Measurements from ENCODE around the gene DNAJC4. TPM values are rescaled to one million over a fixed set of nuclear protein-coding genes. Genes with fewer than 3 reads are reported as not detected.
A peak's percentile ranks its signal among the peaks of the same experiment; 100 is the strongest.

The DNAJC4 gene
- total and polyA plus RNA-seq, 2 experiments from 2014 or later, result 12.8 to 58.4 TPM

- Histone ChIP-seq H3K9me3 (ENCODE audit: low read depth) (no peaks in the 10 kb centered on the region), H2AFZ (no peak overlapping the region), H3K9me2 (replicated peaks; ENCODE audit: insufficient read depth) (no peaks in the 10 kb centered on the region), H3K27ac (no peak overlapping the region), H3K79me2 (peaks cover 27% of the 10 kb centered on the region), H3K36me3 (replicated peaks; ENCODE audit: insufficient read depth, low read depth) (no peaks in the 10 kb centered on the region), H3K4me2 (peak overlapping the region; percentile 89), H3K27me3 (no peaks in the 10 kb centered on the region), H3K4me1 (ENCODE audit: insufficient read depth) (peaks cover 8% of the 10 kb centered on the region), H4K20me1 (ENCODE audit: insufficient read depth, poor library complexity, severe bottlenecking) (peaks cover 10% of the 10 kb centered on the region), H3K4me3 (no peak overlapping the region)
- TF ChIP-seq EZH2 (IDR thresholded peaks at IDR 0.05; ENCODE audit: borderline replicate concordance), result no peak
- no peak for TF ChIP-seq EZH2phosphoT487 (IDR thresholded peaks at IDR 0.05; ENCODE audit: low read depth, severe bottlenecking, unreplicated experiment)
- TF ChIP-seq, protein P1, sequence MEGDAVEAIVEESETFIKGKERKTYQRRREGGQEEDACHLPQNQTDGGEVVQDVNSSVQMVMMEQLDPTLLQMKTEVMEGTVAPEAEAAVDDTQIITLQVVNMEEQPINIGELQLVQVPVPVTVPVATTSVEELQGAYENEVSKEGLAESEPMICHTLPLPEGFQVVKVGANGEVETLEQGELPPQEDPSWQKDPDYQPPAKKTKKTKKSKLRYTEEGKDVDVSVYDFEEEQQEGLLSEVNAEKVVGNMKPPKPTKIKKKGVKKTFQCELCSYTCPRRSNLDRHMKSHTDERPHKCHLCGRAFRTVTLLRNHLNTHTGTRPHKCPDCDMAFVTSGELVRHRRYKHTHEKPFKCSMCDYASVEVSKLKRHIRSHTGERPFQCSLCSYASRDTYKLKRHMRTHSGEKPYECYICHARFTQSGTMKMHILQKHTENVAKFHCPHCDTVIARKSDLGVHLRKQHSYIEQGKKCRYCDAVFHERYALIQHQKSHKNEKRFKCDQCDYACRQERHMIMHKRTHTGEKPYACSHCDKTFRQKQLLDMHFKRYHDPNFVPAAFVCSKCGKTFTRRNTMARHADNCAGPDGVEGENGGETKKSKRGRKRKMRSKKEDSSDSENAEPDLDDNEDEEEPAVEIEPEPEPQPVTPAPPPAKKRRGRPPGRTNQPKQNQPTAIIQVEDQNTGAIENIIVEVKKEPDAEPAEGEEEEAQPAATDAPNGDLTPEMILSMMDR (IDR thresholded peaks at IDR 0.05; ENCODE audit: poor library complexity), result no peak
- no peak for DNase-seq (ENCODE audit: low spot score)
- WGBS (ENCODE audit: low lambda C conversion rate, missing lambda C conversion rate), result 94% methylated on average over 8 of the region's 8 CpGs
Measured at GRCh38 chr11:64232967-64233315, 2.6 kb downstream of the DNAJC4 start.

DNA sequence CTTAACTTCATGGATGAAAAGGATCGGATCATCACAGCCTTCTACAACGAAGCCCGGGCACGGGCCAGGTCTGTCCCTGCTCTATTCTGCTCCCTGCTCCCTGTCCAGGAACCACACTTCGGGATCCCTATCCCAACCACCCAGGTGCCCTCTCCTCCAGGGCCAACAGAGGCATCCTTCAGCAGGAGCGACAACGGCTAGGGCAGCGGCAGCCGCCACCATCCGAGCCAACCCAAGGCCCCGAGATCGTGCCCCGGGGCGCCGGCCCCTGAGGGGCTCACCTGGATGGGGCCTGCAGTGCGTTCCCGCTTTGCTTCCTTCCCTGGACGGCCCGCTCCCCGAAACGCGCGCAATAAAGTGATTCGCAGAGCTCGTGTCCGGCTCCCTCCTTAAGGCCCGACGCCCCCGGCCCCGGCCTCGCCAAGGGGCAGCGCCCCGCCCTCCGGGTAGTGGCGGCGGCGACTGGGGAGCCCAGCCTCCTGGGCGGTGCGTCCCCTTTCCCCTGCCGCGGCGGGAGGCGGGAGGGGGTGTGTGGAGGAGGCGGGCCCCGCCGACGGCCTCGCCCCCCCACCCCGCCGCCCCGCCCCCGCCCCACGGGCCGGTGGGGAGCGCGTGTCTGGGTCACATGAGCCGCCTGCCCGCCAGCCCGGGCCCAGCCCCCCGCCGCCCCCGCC, 3.7 kb downstream of the DNAJC4 start, which contains the start of gene VEGFB:
Gene VEGFB, plus strand, starts transcription at position 672 of the 674 bp plus-strand sequence. CDS start 250 bp downstream, outside the sequence.
- H4K20me1 ChIP-seq (ENCODE audit: insufficient read depth, poor library complexity, severe bottlenecking), result peaks cover 10% of the 10 kb centered on the region
- no peaks in the 10 kb centered on the region for H3K9me2 ChIP-seq (replicated peaks; ENCODE audit: insufficient read depth)
- peak within 1 kb of the TSS; percentile 87 for H3K4me3 ChIP-seq
- no peaks in the 10 kb centered on the region for H3K9me3 ChIP-seq (ENCODE audit: low read depth)
- peaks cover 24% of the 10 kb centered on the region for H3K79me2 ChIP-seq
- H3K27me3 ChIP-seq, result no peaks in the 10 kb centered on the region
- TF ChIP-seq, protein P1 (IDR thresholded peaks at IDR 0.05; ENCODE audit: poor library complexity), result no peak
- TF ChIP-seq EZH2phosphoT487 (IDR thresholded peaks at IDR 0.05; ENCODE audit: low read depth, severe bottlenecking, unreplicated experiment), result no peak
- TF ChIP-seq EZH2 (IDR thresholded peaks at IDR 0.05; ENCODE audit: borderline replicate concordance), result no peak
- H3K36me3 ChIP-seq (replicated peaks; ENCODE audit: insufficient read depth, low read depth), result no peaks in the 10 kb centered on the region
- peaks cover 8% of the 10 kb centered on the region for H3K4me1 ChIP-seq (ENCODE audit: insufficient read depth)
- peak within 1 kb of the TSS; percentile 43 for H2AFZ ChIP-seq
- DNase-seq (ENCODE audit: low spot score), result peak; percentile 86
- H3K4me2 ChIP-seq, result peak within 1 kb of the TSS; percentile 97
- peak within 1 kb of the TSS; percentile 76 for H3K27ac ChIP-seq
- WGBS (ENCODE audit: low lambda C conversion rate, missing lambda C conversion rate), result 4% methylated on average over 22 of the region's 62 CpGs

DNA sequence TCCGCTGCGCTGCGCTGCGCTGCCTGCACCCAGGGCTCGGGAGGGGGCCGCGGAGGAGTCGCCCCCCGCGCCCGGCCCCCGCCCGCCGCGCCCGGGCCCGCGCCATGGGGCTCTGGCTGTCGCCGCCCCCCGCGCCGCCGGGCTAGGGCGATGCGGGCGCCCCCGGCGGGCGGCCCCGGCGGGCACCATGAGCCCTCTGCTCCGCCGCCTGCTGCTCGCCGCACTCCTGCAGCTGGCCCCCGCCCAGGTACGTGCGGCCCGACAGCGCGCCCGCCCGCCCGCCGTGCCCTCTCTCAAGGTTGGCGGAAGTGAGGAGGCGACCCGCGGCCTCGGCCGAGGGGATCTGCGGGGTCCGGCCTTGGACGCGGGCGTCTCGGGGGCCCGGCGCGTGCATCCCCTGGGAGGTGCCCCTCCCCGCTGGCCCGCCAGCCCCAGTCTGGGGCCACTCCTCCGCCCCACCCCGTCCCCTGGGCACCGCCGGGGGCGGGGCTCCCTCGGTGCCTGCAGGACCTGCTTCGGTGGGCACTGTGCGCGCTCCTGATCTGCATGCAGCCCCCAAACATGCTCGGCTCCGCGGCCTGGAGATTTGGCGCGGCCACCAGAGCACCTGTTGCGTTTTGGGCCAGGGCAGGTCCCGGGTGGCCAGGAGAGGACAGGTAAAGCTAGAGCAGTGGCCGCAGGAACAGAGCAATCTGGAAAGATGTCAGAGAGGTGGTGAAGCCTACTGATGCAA, 4.5 kb downstream of the DNAJC4 start:
- Histone ChIP-seq H3K79me2 (peaks cover 24% of the 10 kb centered on the region), H4K20me1 (ENCODE audit: insufficient read depth, poor library complexity, severe bottlenecking) (peaks cover 10% of the 10 kb centered on the region), H3K36me3 (replicated peaks; ENCODE audit: insufficient read depth, low read depth) (no peaks in the 10 kb centered on the region), H3K27ac (peak overlapping the region; percentile 76), H3K9me3 (ENCODE audit: low read depth) (no peaks in the 10 kb centered on the region), H3K4me2 (peak overlapping the region; percentile 97), H3K4me1 (ENCODE audit: insufficient read depth) (peaks cover 8% of the 10 kb centered on the region), H2AFZ (no peak overlapping the region), H3K27me3 (no peaks in the 10 kb centered on the region), H3K4me3 (peak overlapping the region; percentile 87), H3K9me2 (replicated peaks; ENCODE audit: insufficient read depth) (no peaks in the 10 kb centered on the region)
- DNase-seq (ENCODE audit: low spot score), result peak; percentile 82
- TF ChIP-seq, protein P1 (IDR thresholded peaks at IDR 0.05; ENCODE audit: poor library complexity), result no peak
- TF ChIP-seq EZH2phosphoT487 (IDR thresholded peaks at IDR 0.05; ENCODE audit: low read depth, severe bottlenecking, unreplicated experiment) (no peak), EZH2 (IDR thresholded peaks at IDR 0.05; ENCODE audit: borderline replicate concordance) (no peak)
- WGBS (ENCODE audit: low lambda C conversion rate, missing lambda C conversion rate), result 7% methylated on average over 28 of the region's 80 CpGs

All from hepatocyte (in vitro differentiated cells).